ENCODE measurements around the gene PSME1.

GRCh38 chr14:24146453-24146977 lies 10.5 kb downstream of the PSME1 start, which contains the start of gene PSME2:
- TF ChIP-seq CTCF (IDR thresholded peaks at IDR 0.05 in 4 of 5, conservative IDR thresholded peaks at IDR 0.05 in 1 of 5) = no peak
- peak in 1 of 2 donors; percentile 21 for TF ChIP-seq POLR2A (IDR thresholded peaks at IDR 0.05)

Data from gastrocnemius medialis (tissue), 4 donors.